Measurements from ENCODE around the gene ATP6V1C2.

- TF ChIP-seq REST (IDR thresholded peaks at IDR 0.05; ENCODE audit: unreplicated experiment) (no peak), CTCF (conservative IDR thresholded peaks at IDR 0.05; ENCODE audit: low read depth in 2 of 2) (no peak), EZH2 (IDR thresholded peaks at IDR 0.05; ENCODE audit: low read depth, unreplicated experiment) (no peak), CREB1 (CRISPR knock-in tag; IDR thresholded peaks at IDR 0.05; ENCODE audit: low read depth) (no peak), POLR2AphosphoS5 (IDR thresholded peaks at IDR 0.05; ENCODE audit: low read depth) (no peak)
Observed at GRCh38 chr2:10783421-10783820, 62.0 kb downstream of the ATP6V1C2 start.
